Epithelial cell of esophagus (primary cell): ENCODE results near the gene ACSL5.

Experiments
- DNase-seq: peaks from one replicate; pipeline ENCODE4 v3.0.0; 2010; ENCODE audit warnings: low read depth
- H3K4me3 ChIP-seq: 2 replicates; pipeline ENCODE4 v1.5.1; 2011; ENCODE audit warnings: mild to moderate bottlenecking, low read length, control low read depth
- CTCF ChIP-seq: IDR thresholded peaks from 2 replicates; pipeline ENCODE4 v1.5.1; 2011; ENCODE audit warnings: low read depth, mild to moderate bottlenecking, low read length, control low read depth, inconsistent platforms; ENCODE audit not compliant: insufficient read depth; ENCODE audit errors: missing control alignments

Gene ACSL5

GRCh38 chr10:112475575-112476218 lies 101.8 kb downstream of the ACSL5 start:
- TF ChIP-seq CTCF: peak; percentile 45
- peak; percentile 5 for DNase-seq
- no peak overlapping the region for H3K4me3 ChIP-seq
